Measurements from ENCODE around the gene CPNE4.

GRCh38 chr3:131925571-131925970, 109.2 kb downstream of the CPNE4 start:
- no peak for TF ChIP-seq YY1 (IDR thresholded peaks at IDR 0.05; ENCODE audit: insufficient read depth, insufficient read length)
- no peak for TF ChIP-seq SUZ12 (IDR thresholded peaks at IDR 0.05; ENCODE audit: extremely low read depth, insufficient read depth, insufficient read length)
- no peak for TF ChIP-seq ZNF274 (IDR thresholded peaks at IDR 0.05; ENCODE audit: low read depth, low read length)
